ENCODE data around the gene FAM240B.

FAM240B gene

GRCh38 chr9:38699337-38699736 lies 20.6 kb downstream of the FAM240B start:
- no peak for DNase-seq

GRCh38 chr9:38697776-38698300 lies 22.1 kb downstream of the FAM240B start:
- no peak for DNase-seq

GRCh38 chr9:38696999-38697398 lies 22.9 kb downstream of the FAM240B start:
- DNase-seq = no peak

- no peak for DNase-seq
Observed at GRCh38 chr9:38694676-38695075, 25.3 kb downstream of the FAM240B start.

GRCh38 chr9:38692707-38693106 lies 27.2 kb downstream of the FAM240B start:
- no peak for DNase-seq

GRCh38 chr9:38690574-38690973 lies 29.4 kb downstream of the FAM240B start:
- no peak for DNase-seq

GRCh38 chr9:38689678-38690077 lies 30.3 kb downstream of the FAM240B start:
- peak; percentile 30 for DNase-seq

GRCh38 chr9:38687992-38688391 lies 31.9 kb downstream of the FAM240B start:
- DNase-seq = no peak

GRCh38 chr9:38687389-38687842 lies 32.5 kb downstream of the FAM240B start:
- no peak for DNase-seq

GRCh38 chr9:38686933-38687332 lies 33.0 kb downstream of the FAM240B start:
- DNase-seq = no peak

GRCh38 chr9:38685535-38685934 lies 34.4 kb downstream of the FAM240B start:
- DNase-seq = no peak

- DNase-seq = no peak
Observed at GRCh38 chr9:38683336-38683735, 36.6 kb downstream of the FAM240B start.

- DNase-seq = peak; percentile 87
Observed at GRCh38 chr9:38682713-38683112, 37.2 kb downstream of the FAM240B start.

- peak; percentile 90 for DNase-seq
Observed at GRCh38 chr9:38681747-38682227, 38.1 kb downstream of the FAM240B start.

GRCh38 chr9:38680837-38681445 lies 39.0 kb downstream of the FAM240B start:
- peak; percentile 28 for DNase-seq

- DNase-seq = no peak
Observed at GRCh38 chr9:38677660-38678303, 42.2 kb downstream of the FAM240B start.

GRCh38 chr9:38675831-38676230 lies 44.1 kb downstream of the FAM240B start:
- DNase-seq = no peak

- no peak for DNase-seq
Observed at GRCh38 chr9:38675211-38675610, 44.7 kb downstream of the FAM240B start.

GRCh38 chr9:38673399-38674193 lies 46.3 kb downstream of the FAM240B start:
- DNase-seq = no peak

- no peak for DNase-seq
Observed at GRCh38 chr9:38671748-38672147, 48.2 kb downstream of the FAM240B start.

- no peak for DNase-seq
Observed at GRCh38 chr9:38671372-38671731, 48.6 kb downstream of the FAM240B start.

- DNase-seq = no peak
Observed at GRCh38 chr9:38670542-38671371, 49.2 kb downstream of the FAM240B start.
